GM12872 (cell line): ENCODE results near the gene COTL1.

ENCODE experiments used
- TF ChIP-seq, protein P1 (sequence below): IDR thresholded peaks from 3 replicates; pipeline ENCODE4 v1.5.1; 2011; ENCODE audit warnings: low read depth, mild to moderate bottlenecking, low read length, moderate library complexity; ENCODE audit not compliant: insufficient read depth

The COTL1 gene

GRCh38 chr16:84572096-84572495 lies 45.8 kb downstream of the COTL1 start:
- TF ChIP-seq, protein P1, sequence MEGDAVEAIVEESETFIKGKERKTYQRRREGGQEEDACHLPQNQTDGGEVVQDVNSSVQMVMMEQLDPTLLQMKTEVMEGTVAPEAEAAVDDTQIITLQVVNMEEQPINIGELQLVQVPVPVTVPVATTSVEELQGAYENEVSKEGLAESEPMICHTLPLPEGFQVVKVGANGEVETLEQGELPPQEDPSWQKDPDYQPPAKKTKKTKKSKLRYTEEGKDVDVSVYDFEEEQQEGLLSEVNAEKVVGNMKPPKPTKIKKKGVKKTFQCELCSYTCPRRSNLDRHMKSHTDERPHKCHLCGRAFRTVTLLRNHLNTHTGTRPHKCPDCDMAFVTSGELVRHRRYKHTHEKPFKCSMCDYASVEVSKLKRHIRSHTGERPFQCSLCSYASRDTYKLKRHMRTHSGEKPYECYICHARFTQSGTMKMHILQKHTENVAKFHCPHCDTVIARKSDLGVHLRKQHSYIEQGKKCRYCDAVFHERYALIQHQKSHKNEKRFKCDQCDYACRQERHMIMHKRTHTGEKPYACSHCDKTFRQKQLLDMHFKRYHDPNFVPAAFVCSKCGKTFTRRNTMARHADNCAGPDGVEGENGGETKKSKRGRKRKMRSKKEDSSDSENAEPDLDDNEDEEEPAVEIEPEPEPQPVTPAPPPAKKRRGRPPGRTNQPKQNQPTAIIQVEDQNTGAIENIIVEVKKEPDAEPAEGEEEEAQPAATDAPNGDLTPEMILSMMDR: no peak

- TF ChIP-seq, protein P1: no peak
Observed at GRCh38 chr16:84571506-84571905, 46.4 kb downstream of the COTL1 start.

- TF ChIP-seq, protein P1: no peak
Observed at GRCh38 chr16:84570739-84571403, 47.0 kb downstream of the COTL1 start.

DNA sequence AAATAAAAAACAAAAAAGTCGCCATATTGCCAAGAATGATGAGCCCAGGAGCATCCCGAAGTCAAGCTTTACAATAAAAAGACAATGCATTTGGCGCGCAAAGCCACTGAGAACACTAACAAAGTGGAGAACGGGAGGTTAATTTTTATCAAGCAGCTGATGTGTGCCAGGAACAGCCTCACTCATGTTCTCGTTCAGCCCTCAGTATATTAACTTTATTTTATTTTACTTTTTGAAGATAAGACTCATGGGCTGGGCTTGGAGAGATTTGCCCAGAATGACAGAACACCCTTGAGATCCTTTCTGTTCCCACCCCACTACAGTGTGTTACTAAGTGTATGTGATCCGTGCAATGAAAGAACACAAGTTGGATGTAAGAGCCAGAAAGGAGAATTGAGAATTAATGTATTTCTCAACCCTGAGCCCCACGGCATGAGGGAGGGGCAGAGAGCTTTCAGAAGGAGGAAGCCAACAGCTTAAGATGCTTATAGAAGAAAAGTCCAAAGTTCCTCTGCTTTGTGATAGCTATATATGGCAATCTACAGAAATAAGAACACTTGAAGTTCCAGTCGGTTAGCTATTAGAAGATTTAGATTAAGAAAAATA lies 48.4 kb downstream of the COTL1 start:
- TF ChIP-seq, protein P1: no peak

- TF ChIP-seq, protein P1: no peak
Observed at GRCh38 chr16:84568066-84568465, 49.8 kb downstream of the COTL1 start.

DNA sequence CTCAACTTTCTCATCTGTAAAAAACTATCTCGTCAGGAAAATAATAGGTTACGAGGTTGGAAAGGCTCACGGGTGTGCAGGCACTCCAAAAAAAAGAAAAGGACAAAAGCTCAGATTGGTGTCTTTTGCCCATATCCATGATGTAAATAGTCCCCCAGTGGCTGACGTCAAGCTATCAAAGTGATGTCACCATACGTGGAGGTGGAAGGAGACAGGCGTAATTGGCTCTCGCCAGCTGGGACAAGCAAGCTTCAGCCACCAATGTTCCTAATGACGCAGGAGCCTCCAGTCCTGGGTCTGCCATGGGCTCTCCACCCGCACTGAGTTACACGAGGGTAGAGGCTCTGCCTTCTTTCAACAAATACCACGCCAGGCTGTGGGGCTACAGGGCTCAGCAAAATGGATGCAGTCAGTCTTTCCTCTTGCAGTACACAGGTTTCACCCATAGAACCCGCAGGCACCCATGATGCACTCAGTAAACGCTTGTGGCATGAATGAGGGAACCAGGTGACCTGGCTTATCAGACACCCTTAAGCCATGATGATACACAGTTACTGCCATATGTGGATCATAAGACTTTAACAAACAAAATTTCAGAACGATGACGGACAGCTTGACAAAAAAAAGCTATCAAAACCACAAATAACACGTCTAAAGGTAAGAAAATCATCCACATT lies 50.5 kb downstream of the COTL1 start:
- TF ChIP-seq, protein P1: no peak

- TF ChIP-seq, protein P1: no peak
Observed at GRCh38 chr16:84566545-84567257, 51.2 kb downstream of the COTL1 start.
